K562 (cell line): ENCODE data around the gene CBFA2T3. TPM values are rescaled to one million over a fixed set of nuclear protein-coding genes. Genes with fewer than 3 reads are reported as not detected.
A peak's percentile ranks its signal among the peaks of the same experiment; 100 is the strongest.

ENCODE experiments used
- AFF4 ChIP-seq: sonication (generic); formaldehyde crosslinking; IDR thresholded peaks from 2 replicates; pipeline ENCODE4 v1.8.0; 2023; ENCODE audit warnings: mild to moderate bottlenecking, missing genetic modification reagents
- ASH1L ChIP-seq: fragments of 450-650 bp; IDR thresholded peaks from 2 replicates; pipeline ENCODE4 v1.6.1; 2018; ENCODE audit warnings: borderline replicate concordance, mild to moderate bottlenecking, low read depth; ENCODE audit not compliant: partially characterized antibody
- CUX1 ChIP-seq: fragments of 200-800 bp; sonication (Bioruptor generic); IDR thresholded peaks from 2 replicates; pipeline ENCODE4 v1.6.1; 2016; ENCODE audit warnings: missing genetic modification characterization, missing compliant biosample characterization
- FOXO4 ChIP-seq: fragments of 450-650 bp; formaldehyde crosslinking; IDR thresholded peaks from 2 replicates; pipeline ENCODE4 v1.4.0; 2020; ENCODE audit warnings: mild to moderate bottlenecking, moderate library complexity
- HDGF ChIP-seq: fragments of 450-650 bp; IDR thresholded peaks from 2 replicates; pipeline ENCODE4 v1.6.1; 2016
- MAZ ChIP-seq, 2 experiments: fragments of 450-650 bp in 1 of 2; sonication (generic) in 1 of 2; formaldehyde crosslinking; IDR thresholded peaks in 1 of 2; conservative IDR thresholded peaks in 1 of 2; 2 replicates each; pipeline versions ENCODE4 v1.4.0 to v1.5.0; 2020; ENCODE audit warnings: mild to moderate bottlenecking in 1 of 2, missing genetic modification reagents in 1 of 2
- MECOM ChIP-seq: fragments of 250-450 bp; sonication (Bioruptor Pico); IDR thresholded peaks from 2 replicates; pipeline ENCODE4 v1.8.0; 2022; ENCODE audit warnings: inconsistent platforms
- POLR2H ChIP-seq: IDR thresholded peaks from 2 replicates; pipeline ENCODE4 v1.6.1; 2016; ENCODE audit warnings: missing genetic modification characterization, low read depth, mild to moderate bottlenecking, control low read depth, missing compliant biosample characterization, moderate library complexity
- SIX5 ChIP-seq, 2 experiments: IDR thresholded peaks; 2 replicates each; pipeline ENCODE4 v1.6.1; 2011; ENCODE audit warnings: low read length in 2 of 2, borderline replicate concordance in 1 of 2, low read depth in 1 of 2, mild to moderate bottlenecking in 1 of 2, moderate library complexity in 1 of 2; ENCODE audit not compliant: insufficient read depth in 1 of 2
- SMARCA5 ChIP-seq: fragments of 450-650 bp; IDR thresholded peaks from 2 replicates; pipeline ENCODE4 v1.6.1; 2016
- SMARCE1 ChIP-seq: fragments of 450-650 bp; IDR thresholded peaks from 2 replicates; pipeline ENCODE4 v1.7.1; 2016; ENCODE audit warnings: mild to moderate bottlenecking
- SP2 ChIP-seq: IDR thresholded peaks from 2 replicates; pipeline ENCODE4 v1.6.1; 2011; ENCODE audit warnings: mild to moderate bottlenecking, low read depth, low read length, moderate library complexity; ENCODE audit not compliant: poor library complexity, severe bottlenecking; ENCODE audit errors: extremely low read depth
- ZNF280A ChIP-seq: fragments of 450-650 bp; IDR thresholded peaks from 2 replicates; pipeline ENCODE4 v1.6.1; 2018; ENCODE audit warnings: mild to moderate bottlenecking, low read depth; ENCODE audit not compliant: partially characterized antibody
- ZNF583 ChIP-seq: fragments of 250-450 bp; sonication (Bioruptor Pico); IDR thresholded peaks from 2 replicates; pipeline ENCODE4 v1.4.0; 2020
- polyA plus RNA-seq, 8 experiments: library from polyadenylated mRNA; depleted of rRNA in 4 of 8; stranded (reverse) in 5 of 8; unstranded in 3 of 8; fragments of >200 nt; fragmentation: Nextera tagmentation in 2 of 8; fragmentation: Illumina TruSeq in 1 of 8; extraction: Ambion mirVana in 2 of 8; extraction: Trizol in 1 of 8; gene quantifications; 2 replicates each; pipeline versions ENCODE4 v1.2.1 to v1.2.3, GENCODE V29; 2011 to 2014; ENCODE audit warnings: inconsistent platforms in 1 of 8, missing spikeins in 1 of 8
- total RNA-seq, 7 experiments: library from RNA; depleted of rRNA in 6 of 7; stranded (reverse); fragments of >200 nt in 6 of 7; fragmentation: Illumina TruSeq in 2 of 7; extraction: Trizol in 2 of 7; gene quantifications; 2 replicates each; pipeline versions ENCODE4 v1.2.1 to v1.2.3, GENCODE V29; 2011 to 2021; ENCODE audit warnings: low replicate concordance in 1 of 7

The CBFA2T3 gene
- total and polyA plus RNA-seq, 9 of the 15 experiments (the other 6 are each of a cell fraction or from before 2014, with no cell fraction given), result 2.3 to 145 (median 6.7) TPM

GRCh38 chr16:88871730-88872416 is 105.1 kb downstream of the CBFA2T3 start (continued):
- TF ChIP-seq ASH1L (no peak), SP2 (no peak), FOXO4 (no peak), ZNF583 (CRISPR knock-in tag) (no peak), MAZ (CRISPR knock-in tag; conservative IDR thresholded peaks at IDR 0.05 in 1 of 2, IDR thresholded peaks at IDR 0.05 in 1 of 2) (no peak), MECOM (CRISPR knock-in tag) (no peak), SIX5 (IDR thresholded peaks at IDR 0.05; ENCODE audit: borderline replicate concordance in 1 of 2, insufficient read depth in 1 of 2, low read depth in 1 of 2, low read length in 2 of 2) (no peak), AFF4 (CRISPR knock-in tag) (0 out of 2 replicates have a peak, but pooled peaks have one; percentile 11), HDGF (no peak), POLR2H (no peak), ZNF280A (no peak), SMARCA5 (no peak), SMARCE1 (no peak), CUX1 (CRISPR knock-in tag) (no peak)
